Measurements from ENCODE around the gene DARS1. TPM values are rescaled to one million over a fixed set of nuclear protein-coding genes. Genes with fewer than 3 reads are reported as not detected.

Gene DARS1
- total and polyA plus RNA-seq, 7 donors = 54.2 to 89.7 (median 73.5) TPM

DNA sequence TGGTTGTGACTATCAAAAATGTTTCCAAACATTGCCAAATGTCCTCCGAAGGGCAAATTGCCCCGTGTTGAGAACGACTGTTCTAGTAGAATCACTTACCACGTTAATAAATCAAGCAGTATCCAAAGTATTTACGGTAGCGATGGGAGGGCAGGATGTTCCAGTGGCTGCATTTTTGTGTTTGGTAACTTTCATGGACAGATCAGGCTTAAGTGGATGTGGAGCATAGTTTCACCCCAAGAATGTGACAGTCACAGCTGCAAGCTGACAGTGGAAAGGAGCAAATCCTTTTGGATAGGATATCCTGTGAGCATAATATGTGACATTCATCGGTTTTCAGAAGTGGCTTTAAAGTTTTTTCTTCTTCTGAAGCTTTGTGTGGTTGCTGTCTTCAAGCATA lies 46.3 kb upstream of the DARS1 start:
- Histone ChIP-seq H3K4me3 (no peak overlapping the region), H3K9me3 (no peaks in the 10 kb centered on the region), H3K27ac (no peak overlapping the region), H3K36me3 (ENCODE audit: insufficient read depth in 1 of 2, low read depth in 1 of 2) (no peaks in the 10 kb centered on the region), H3K27me3 (ENCODE audit: insufficient read depth in 3 of 3, low read length in 2 of 3) (peaks cover 0 to 2% (median 0%) of the 10 kb centered on the region in 3 donors), H3K4me1 (no peaks in the 10 kb centered on the region)
- TF ChIP-seq, protein P1, sequence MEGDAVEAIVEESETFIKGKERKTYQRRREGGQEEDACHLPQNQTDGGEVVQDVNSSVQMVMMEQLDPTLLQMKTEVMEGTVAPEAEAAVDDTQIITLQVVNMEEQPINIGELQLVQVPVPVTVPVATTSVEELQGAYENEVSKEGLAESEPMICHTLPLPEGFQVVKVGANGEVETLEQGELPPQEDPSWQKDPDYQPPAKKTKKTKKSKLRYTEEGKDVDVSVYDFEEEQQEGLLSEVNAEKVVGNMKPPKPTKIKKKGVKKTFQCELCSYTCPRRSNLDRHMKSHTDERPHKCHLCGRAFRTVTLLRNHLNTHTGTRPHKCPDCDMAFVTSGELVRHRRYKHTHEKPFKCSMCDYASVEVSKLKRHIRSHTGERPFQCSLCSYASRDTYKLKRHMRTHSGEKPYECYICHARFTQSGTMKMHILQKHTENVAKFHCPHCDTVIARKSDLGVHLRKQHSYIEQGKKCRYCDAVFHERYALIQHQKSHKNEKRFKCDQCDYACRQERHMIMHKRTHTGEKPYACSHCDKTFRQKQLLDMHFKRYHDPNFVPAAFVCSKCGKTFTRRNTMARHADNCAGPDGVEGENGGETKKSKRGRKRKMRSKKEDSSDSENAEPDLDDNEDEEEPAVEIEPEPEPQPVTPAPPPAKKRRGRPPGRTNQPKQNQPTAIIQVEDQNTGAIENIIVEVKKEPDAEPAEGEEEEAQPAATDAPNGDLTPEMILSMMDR (IDR thresholded peaks at IDR 0.05) = no peak
- 25 to 26% (median 26%) methylated on average over 7 of the region's 7 CpGs for WGBS, 3 donors
- ATAC-seq = peak in 2 of 4 donors; percentile 30 to 40
- DNase-seq = no peak
- intact Hi-C loops (cut with DNase I) = no loop called here

DNA sequence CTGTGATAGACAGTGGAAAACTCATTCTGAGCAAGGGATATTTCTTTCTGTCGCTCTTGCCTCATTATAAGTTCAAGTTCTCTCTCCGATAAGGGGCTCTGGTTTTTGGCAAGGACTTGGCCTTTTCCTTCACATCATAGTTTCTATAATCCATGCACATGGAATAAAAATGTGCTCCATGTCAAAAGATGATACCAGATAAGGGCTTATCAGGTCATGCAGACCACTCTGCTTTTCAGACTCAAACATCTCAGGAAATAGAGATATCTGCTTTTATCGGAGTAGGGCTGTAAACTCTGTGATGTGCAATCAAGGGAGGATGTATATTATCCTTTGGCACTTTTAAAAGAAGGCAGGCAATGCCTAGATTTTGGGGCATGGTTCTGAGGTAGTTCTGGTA lies 45.0 kb upstream of the DARS1 start:
- 70 to 80% (median 74%) methylated on average over 3 of the region's 3 CpGs for WGBS, 3 donors
- intact Hi-C loops (cut with DNase I) = no loop called here
- ATAC-seq (no peak), DNase-seq (no peak)
- Histone ChIP-seq H3K4me1 (no peaks in the 10 kb centered on the region), H3K9me3 (no peaks in the 10 kb centered on the region), H3K27me3 (ENCODE audit: insufficient read depth in 3 of 3, low read length in 2 of 3) (peaks cover 0 to 2% (median 0%) of the 10 kb centered on the region in 3 donors), H3K27ac (no peak overlapping the region), H3K4me3 (no peak overlapping the region), H3K36me3 (ENCODE audit: insufficient read depth in 1 of 2, low read depth in 1 of 2) (no peaks in the 10 kb centered on the region)
- TF ChIP-seq, protein P1 (IDR thresholded peaks at IDR 0.05) = no peak

DNA sequence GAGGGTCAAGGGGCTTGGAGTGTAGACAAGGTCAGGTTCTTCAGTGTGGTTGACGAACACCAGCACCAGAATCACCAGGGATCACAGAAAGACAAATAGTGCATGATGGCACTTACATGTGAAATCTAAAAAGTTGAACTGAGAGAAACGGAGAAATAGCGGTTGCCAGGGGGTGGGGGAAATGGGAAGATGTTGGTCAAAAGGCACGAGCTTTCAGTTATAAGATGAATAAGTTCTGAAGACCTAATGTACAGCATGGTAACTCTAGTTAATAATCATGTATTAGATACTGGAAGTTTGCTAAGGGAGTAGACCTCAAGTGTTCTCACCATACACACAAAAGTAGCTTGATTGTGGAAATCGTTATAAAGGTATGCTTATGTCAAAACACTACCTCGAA lies 43.7 kb upstream of the DARS1 start:
- Histone ChIP-seq H3K4me1 (no peaks in the 10 kb centered on the region), H3K27me3 (ENCODE audit: insufficient read depth in 3 of 3, low read length in 2 of 3) (no peaks in the 10 kb centered on the region), H3K27ac (no peak overlapping the region), H3K36me3 (ENCODE audit: insufficient read depth in 1 of 2, low read depth in 1 of 2) (no peaks in the 10 kb centered on the region), H3K4me3 (no peak overlapping the region), H3K9me3 (no peaks in the 10 kb centered on the region)
- DNase-seq = no peak
- TF ChIP-seq, protein P1 (IDR thresholded peaks at IDR 0.05) = no peak
- ATAC-seq = no peak
- intact Hi-C loops (cut with DNase I) = no loop called here
- WGBS, 3 donors = 92 to 94% (median 93%) methylated on average over 6 of the region's 6 CpGs

DNA sequence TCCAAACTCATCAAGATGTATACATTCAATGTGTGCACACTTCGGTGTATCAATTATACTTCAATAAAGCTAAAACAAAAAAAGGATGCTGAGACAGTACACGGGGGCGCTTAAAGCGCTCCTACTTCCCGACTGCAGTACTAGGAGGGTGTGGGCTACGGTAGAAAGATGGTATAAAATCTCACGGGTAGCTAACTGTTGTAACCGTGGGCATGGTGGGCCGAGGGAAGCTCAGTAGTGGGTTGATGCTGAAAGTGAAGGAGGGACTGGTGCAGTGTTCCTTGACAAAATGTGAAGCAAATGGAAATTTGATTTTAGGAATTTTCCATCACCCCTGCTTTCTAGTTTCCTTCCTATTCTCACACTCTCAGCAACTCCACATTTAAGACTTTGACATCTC lies 42.6 kb upstream of the DARS1 start:
- intact Hi-C loops (cut with DNase I) = no loop called here
- Histone ChIP-seq H3K27ac (no peak overlapping the region), H3K9me3 (no peaks in the 10 kb centered on the region), H3K4me3 (no peak overlapping the region), H3K27me3 (ENCODE audit: insufficient read depth in 3 of 3, low read length in 2 of 3) (no peaks in the 10 kb centered on the region), H3K36me3 (ENCODE audit: insufficient read depth in 1 of 2, low read depth in 1 of 2) (no peaks in the 10 kb centered on the region), H3K4me1 (no peaks in the 10 kb centered on the region)
- TF ChIP-seq, protein P1 (IDR thresholded peaks at IDR 0.05) = no peak
- 96 to 98% (median 97%) methylated on average over 9 of the region's 9 CpGs for WGBS, 3 donors
- ATAC-seq = no peak
- DNase-seq = no peak

DNA sequence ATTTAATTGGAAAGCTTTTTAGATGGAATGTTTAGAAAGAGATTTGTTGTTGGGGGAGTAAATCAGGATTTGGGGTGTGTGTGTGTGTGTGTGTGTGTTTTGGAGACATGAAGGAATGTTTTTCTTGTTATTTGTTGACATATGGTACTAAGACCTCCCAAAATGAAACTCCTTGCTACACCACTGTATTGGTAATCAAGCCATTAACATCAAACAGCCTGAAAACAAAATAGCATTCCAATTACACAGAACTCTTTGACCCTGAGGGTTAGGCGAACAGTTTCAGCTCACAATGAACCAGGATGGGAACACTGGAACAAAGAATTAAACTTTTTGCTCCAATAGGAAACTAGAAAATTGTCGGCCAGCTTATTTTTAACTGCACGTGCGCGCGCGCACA lies 41.7 kb upstream of the DARS1 start:
- intact Hi-C loops (cut with DNase I) = no loop called here
- Histone ChIP-seq H3K36me3 (ENCODE audit: insufficient read depth in 1 of 2, low read depth in 1 of 2) (no peaks in the 10 kb centered on the region), H3K27ac (no peak overlapping the region), H3K9me3 (no peaks in the 10 kb centered on the region), H3K4me1 (no peaks in the 10 kb centered on the region), H3K4me3 (no peak overlapping the region), H3K27me3 (ENCODE audit: insufficient read depth in 3 of 3, low read length in 2 of 3) (no peaks in the 10 kb centered on the region)
- WGBS, 3 donors = 75 to 92% (median 81%) methylated on average over 7 of the region's 7 CpGs
- DNase-seq = no peak
- no peak for ATAC-seq
- TF ChIP-seq, protein P1 (IDR thresholded peaks at IDR 0.05) = no peak
